NCI-H2196 (cell line): ENCODE measurements around the gene HOXD9.

Experiments used
- DNase-seq: peaks from one replicate; lab custom pipeline; 2025; ENCODE audit not compliant: unreplicated experiment; lab: John Stamatoyannopoulos, UW

The HOXD9 gene

GRCh38 chr2:176152350-176153181 is 30.0 kb downstream of the HOXD9 start:
- no peak for DNase-seq

- DNase-seq, result no peak
Observed at GRCh38 chr2:176154576-176155252, 32.2 kb downstream of the HOXD9 start.

DNA sequence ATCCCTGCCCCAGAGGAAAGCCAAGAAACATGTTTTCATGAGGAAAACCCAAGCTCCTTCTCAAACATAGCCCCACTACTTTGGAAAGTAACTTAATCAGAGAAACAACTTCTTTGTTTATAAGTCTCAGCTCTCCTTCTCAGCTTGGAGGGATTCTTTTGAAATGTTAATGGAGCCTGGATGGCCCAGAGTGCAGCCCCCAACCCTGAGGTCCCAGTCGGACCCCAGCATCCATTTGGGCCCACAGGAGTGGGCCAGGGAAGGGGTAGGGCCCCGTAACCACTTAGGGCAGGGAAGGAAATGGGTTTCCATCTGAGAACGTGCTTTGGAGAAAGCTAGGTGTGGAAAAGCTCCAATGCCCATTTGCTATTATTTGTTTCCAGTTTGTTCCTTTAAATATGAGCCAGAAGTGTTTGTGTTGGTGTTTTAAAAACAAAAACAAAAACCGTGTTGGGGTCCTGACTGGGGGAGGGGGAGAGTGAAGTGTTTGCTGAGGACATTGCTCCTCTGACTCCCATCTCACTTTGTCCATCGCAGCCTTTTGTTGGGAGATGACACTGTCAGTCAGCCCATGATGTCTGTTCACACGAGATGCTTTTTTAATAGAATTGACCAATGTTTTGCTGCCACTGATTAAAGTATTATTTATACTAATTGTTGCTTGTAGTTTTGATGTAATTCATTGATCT is 33.0 kb downstream of the HOXD9 start:
- no peak for DNase-seq

- no peak for DNase-seq
Observed at GRCh38 chr2:176156301-176156806, 33.8 kb downstream of the HOXD9 start.

DNA sequence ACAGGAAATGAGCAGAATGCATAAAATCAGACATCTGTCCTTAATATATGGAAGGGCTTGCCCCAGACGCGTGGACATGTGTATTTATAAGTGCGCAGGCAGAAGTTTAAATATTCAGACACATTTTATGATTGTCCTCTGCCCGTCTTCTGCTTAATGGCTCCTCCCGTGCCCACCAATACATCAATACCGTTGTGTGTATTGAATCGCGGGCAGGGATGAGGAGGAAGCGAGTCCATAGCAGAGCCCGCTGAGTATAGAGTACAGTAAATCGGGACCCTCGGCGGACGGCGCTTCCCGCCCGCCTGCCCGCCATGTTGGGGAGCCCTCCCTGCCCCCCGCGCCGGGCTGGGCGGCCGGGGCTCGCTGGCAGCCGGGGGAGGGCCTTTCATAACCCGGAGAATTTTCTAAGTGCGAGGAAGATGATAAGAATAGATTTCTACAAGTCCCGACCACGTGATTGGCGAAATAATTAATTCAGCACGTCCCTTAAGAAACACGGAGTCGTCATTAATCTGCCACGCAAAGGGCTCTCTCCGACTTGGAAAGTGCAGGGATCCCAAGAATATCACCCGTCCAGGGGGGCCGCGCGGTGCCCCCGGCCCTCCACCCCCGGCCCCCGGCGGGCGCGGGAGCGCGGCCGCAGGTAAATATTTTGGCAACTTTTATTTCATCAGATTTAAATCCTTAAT is 34.4 kb downstream of the HOXD9 start, which contains the start of gene HOXD3:
HOXD3 (plus strand) TSS at position 501 of the 692 bp plus-strand sequence. CDS start 11,808 bp downstream, outside the sequence.
- no peak for DNase-seq

- DNase-seq, result no peak
Observed at GRCh38 chr2:176157499-176158185, 35.1 kb downstream of the HOXD9 start.

DNA sequence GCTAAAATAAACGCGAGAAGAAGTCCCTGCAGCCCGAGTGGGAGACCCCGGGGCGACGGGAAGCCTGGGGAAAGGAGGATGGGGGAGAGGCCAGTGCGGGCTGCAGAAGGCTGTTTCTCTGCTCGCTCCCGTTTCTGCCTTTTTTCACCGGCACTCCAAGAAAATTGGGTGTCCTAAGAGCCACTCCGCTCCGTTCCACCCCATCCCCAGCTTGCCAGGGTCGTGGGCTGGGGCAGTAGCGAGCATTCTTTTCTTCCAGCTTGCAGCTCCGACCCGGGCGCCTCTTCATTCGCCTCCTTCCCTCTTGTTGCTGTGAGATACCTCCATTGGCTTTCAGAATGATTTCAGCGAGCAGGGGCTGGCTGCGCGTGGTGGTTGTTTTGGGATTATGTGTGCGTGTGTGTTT is 35.7 kb downstream of the HOXD9 start:
- DNase-seq, result no peak

DNA sequence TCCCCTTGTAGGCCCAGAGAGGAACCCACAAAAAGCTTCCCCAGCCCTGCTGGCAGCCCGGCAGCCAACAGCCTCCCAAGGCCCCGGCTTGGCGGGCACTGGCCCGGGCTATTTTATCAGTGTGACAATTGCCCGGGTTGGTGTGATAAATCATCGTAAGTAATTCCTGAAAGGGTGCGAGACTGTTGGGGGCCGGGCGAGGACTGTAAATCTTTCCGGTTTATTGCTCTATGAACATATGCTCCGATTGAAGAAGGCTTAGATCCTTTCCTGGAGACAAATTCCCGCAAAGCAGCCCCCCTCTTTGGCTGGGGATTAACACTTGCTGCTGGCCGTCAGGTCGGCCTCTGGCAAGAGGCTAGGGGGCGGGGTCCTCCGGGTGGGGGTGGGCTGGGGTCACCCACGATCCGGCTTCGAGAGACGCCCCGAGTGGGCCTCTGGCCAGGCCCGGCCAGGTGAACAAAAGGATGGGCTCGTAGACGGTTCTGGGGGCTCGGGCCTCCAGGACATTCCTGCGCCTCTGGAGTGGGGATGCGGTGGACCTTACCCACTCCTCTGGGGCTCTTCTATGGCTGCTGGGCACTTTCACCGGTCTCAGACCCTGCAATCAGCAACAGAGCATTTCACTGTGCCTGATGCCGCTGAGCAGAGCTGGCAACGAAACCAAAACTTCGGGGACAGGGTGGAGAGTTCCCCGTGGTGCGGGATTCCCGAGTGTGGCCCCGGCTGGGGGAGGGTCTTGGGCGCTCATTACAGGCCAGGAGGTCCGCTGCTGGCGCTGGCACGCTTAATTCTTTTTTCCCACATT is 36.5 kb downstream of the HOXD9 start:
- DNase-seq, result no peak

DNA sequence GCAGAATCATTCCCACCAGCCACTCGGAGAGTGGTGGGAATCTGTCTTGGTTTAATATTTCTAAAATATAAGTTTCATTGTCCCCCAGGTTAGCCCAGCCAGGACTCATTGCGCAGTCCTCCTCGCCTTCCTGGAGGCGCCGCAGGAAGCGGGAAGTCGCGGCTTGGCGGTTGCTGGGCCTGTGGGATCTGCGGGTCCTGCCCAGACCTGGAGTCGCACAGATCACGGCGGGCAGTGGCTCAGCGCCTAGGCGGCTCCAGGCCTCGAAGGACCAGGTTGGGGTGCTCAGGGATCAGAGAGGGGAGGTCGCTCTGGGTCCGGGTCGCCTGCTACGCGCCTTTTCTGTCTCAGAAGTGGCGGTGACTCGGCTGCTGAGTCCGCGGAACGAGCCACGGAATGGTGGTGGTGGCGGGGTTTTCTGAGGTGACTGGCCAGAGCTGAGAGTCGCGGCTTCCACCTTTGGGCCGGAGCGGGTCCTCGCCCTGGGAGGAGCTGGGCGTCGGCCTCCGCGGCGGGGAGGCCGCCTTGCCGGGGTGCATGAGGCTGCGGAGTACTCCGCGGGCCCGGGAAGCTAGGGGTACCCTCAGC is 37.2 kb downstream of the HOXD9 start:
- no peak for DNase-seq

GRCh38 chr2:176160251-176160985 is 37.9 kb downstream of the HOXD9 start:
- DNase-seq, result no peak

DNA sequence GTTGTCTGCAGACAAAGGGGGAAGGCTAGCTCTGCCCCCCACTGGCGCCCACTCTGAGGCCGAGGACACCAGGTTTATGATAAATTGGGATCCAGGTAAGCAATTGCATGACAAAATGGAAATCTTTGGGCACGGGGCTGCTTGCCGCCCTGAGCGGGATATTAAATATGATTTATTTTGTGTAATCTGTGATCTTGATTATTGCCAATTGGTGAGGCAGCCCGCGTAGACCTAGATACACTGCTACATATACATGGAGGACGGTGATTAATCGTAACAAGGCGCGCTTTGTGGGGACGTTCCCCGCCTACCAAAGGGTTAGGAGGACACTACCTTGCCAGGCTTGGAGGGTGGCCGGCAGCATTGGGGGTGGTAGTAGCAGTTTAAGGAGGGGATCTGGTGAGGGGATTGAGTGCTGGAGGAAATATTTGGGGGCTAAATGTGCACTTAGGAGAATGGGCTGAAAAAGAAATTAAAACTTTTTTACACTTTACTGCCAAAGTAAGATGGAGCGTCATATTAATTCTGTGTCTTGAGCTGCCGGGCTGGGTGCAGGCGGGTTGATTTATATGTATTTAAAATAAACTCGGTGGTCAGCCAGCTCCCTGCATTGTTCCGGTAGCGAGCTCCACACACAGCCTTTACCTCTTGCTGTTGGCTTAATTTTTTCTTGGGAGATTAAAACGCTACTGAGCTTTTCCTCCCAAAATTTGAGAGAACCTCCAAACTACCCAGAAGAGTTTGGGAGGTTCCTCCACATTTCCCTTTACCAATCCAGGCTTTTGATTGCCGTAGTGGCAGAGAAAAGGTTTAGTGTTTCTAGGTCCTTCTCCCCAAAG is 38.7 kb downstream of the HOXD9 start:
- no peak for DNase-seq

DNA sequence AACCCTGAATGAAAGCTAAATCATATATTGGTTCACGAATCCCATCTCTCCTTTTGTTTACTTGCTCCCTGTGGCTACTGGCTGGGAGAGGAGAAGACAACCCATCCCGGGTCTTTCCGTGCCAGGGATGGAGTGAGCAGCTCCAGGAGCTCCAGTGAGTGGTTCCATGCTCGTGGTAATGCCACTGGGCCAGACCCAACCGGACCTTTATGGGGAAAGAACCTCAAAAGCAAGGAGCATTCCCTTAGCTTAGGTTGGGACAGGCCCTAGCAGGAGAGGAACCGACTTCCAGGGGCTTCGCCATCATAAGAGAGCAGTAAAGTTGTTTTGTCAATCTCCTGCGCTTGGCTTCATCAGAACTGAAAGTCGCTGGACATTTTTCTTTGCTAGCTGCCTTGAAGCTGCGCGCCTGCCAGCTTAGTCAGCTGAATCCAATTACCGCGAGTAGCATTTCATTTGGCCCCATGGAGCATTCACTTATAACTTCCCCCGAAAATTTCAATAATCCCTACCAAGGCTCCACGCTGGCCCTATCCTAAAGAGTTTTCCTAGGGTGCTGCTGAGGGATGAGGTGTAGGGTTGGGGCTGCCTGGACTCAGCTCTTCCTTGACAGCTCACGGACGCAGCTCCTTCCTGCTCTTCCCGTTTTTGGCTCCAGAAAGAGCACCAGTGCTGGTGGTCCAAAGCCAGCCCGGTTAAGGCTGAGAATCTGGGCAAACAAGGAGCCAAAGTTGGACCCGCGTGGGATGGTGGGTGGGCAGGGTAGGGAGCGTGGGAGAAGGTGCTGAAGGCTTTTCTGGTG is 39.5 kb downstream of the HOXD9 start:
- no peak for DNase-seq

GRCh38 chr2:176162911-176163671 is 40.6 kb downstream of the HOXD9 start:
- no peak for DNase-seq

- no peak for DNase-seq
Observed at GRCh38 chr2:176163672-176164056, 41.1 kb downstream of the HOXD9 start.

DNA sequence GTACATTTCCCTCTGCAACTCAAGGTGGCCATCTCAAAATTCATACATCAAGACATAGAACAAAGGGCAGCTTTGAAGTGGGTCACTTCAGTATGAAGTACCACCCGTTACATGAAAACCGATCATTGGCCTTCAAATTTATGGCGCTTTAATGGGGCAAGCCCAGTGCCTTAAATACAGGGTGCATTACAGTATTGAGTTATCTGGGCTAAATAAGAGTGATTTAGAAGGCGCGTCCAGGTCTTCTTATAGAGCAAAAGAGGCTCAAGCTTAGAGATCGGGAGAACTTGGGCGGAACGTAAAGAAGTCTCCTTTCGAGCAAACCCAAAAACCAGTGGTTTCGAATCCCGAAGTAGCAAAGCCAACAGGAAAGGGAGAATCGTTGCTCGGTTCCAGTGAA is 41.7 kb downstream of the HOXD9 start:
- no peak for DNase-seq
